GM19025 (cell line): ENCODE results near the gene SRCIN1.

Experiments used
- ATAC-seq: cut with Tn5 transposase; IDR thresholded peaks from one replicate; pipeline ENCODE4 v1.9.1; 2021; ENCODE audit warnings: mild to moderate bottlenecking, low read depth, moderate library complexity; ENCODE audit not compliant: unreplicated experiment

Gene SRCIN1

DNA sequence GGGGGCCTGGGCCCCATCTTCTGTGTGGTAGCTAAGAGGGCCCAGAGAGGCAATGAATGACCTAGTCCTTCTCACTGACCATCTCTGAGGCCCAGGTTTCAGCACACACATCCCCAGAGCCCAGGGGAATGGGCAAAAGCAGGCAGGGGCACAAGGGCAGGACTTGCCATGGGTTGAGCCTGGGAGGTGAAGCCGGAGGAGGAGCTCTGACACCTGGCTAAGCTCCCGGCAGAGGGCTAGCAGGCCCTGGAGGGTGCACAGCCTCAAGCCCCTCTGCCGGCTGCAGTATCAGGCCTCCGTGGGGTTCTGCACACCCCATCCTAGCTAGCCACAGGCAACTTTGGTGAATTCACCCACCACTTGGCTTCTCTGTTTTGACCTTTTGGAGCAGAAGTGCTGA, 5.3 kb downstream of the SRCIN1 start:
- ATAC-seq, result no peak

DNA sequence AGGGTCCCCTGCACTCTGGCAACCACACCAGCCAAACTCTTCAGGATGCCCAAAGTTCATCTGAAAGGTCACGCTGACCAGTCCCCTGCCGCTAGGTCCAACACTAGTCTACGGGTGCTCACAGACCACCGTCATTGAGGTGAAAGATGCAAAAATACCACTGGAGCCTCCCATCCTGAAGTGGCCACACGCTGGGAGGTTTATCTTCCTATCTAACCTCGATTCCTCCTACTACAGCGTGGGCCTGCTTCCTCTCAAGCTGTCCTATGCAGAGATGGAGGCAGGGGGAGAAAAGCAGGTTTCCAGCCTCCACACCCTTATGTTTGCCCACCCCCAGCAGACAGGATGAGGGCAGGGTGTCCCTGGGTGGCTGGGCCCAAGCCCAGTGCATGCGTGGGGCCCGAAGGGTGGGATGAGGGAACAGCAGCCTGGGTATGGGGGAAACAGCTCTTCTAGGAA, 6.3 kb downstream of the SRCIN1 start:
- ATAC-seq, result no peak

DNA sequence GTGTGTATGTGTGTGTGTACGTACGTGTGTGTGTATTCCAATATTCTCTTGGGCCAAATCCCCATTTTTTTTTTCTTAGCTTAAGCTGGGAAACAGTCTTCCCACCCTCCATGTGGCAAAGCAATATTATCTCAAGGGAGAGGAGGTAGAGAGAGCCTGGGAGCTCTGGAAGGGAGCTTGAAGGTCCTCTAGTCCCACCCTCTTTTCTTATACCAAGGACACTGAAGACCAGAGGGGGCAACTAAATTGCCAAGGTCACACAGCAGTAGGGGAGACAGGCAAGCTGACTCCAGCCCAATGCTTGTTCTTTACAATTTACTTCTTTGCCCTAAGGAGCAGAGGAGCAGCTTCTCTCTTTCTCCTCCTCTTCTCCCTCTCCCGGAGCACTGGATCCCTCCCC, 6.8 kb downstream of the SRCIN1 start:
- no peak for ATAC-seq

DNA sequence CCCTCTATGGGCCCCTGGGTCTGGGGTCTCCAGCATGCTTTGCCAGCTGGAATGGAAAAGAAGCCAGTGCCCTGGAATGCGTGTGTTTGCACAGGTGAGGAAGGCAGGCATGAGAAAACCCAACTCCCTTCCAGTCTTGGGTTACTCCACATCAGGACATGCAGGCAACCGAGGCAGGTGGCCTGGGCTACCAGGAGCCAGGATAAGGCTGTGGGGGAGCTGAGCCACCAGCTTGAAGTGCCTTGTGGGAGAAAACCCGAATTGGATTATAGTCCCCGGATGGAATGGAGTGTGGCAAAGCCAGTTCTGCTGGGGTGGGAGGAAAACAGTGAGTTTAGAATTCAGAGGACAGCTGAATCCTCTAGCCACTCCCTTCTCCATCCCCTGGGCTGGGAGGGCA, 7.2 kb downstream of the SRCIN1 start:
- ATAC-seq, result no peak

DNA sequence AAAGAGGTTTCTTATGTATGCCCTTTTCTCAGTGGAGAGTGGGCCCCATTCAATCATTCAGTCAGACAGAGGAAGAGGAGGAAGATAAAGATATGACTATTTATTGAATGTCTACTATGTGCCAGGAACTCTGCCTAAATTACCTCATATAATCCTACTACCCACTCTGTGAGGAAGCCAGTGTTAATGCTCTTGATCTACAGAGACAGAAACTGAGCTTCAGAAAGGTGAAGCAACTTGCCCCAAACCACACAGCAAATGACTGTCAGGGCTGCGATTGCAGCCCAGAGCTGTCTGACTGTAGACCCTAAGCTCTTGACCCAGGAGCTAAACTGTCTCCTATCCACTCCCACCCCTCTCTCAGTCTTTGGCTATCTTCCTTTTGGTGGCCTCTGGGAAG, 8.4 kb downstream of the SRCIN1 start:
- ATAC-seq, result no peak

DNA sequence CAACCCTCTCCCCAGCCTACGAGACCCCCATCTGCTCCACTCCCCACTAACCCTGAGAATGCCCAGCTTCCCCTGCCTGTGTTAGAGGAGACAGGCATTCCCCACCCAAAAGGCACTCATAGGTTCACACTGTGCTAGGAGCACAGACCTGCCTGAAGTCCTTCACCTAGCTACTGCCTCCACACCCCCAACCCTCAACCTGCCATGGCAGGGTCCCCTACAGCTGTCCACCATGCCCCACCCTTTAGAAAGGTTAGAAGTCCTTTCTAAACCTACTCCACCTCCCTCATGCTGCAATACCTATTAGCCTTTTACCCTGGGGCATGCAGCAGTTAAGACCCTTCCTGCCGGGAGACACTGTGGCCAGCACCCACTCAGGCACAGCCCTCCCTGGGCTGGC, 9.1 kb downstream of the SRCIN1 start:
- ATAC-seq, result no peak

DNA sequence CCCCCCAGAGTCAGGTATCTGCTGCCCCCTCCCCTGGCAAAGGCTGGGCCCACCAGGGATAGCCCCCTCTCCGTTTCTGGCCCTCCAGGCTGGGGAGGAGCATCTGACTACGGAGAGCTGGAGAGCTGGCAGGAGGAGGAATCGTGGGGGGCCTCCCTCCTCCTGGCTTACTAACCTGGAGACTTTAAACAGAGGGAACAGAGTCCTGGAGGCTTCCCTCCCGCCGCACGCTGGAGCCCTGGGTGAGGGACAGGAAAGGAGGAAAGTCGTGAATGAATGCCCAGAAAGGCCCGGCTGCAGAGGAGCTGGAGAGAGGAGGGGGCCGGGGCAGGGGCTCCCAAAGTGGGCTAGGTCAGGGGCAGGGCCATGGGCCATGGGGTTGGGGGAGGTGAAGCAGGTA, 9.9 kb downstream of the SRCIN1 start:
- no peak for ATAC-seq

DNA sequence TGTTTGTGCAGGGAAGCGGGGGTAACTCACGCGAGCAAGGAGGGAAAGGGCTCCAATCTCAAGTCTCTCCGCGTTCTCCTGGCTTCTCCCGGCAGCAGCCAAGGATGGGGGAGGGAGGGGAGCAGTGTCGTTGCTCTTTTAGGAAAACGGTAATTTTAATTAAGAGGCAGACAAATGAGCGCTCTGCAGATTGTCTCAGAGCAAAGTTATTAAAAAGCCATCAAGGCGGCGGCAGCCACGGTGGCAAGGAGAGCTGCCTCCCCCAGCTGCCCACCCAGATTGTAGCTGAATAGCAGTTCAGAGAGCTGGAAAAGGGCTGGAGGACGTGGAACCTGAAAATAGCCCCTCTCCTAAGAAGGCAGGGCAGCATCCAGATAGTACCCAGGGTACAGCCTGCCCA, 11.6 kb downstream of the SRCIN1 start:
- ATAC-seq, result no peak

DNA sequence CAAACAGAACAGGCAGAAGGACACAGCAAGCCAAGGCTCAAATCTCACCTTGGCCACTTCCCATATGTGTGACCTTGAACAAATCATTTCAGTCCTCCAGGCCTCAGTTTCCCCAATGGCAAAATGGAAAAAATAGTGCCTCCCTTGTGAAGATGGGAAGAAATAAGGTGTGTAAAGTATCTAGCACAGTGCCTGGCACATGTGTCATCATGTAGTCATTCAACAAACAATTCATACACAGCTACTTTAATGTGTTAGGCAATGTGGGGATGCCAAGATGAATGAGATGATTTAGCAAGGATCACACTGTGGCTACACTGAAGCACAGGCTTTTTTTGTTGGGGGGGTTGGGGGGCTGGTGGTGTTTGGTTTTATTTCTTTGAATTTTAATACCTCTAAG, 13.3 kb downstream of the SRCIN1 start:
- ATAC-seq, result no peak

DNA sequence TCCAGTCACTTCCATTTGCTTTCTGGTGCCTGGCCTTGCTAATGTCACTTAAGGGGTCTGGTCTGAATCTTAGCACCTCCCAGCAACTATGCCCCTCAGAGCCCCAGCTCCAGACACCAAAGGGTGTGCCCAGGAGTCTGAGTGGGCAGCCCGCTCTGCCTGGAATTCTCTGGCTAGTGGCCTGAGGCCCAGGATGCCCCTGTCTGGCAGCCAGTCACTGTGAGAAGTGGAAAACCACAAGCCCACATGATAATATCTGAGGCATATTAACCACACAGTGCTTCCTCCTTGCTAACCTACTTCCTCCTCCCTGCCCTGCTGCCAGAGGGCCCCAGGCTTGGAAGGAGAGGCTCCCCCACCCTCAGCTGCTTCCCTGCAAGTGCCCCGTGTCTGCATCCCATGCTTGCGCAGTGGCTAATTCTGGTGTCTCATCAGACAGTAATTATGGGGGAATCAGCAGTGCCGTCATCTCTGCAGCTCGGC, 14.0 kb downstream of the SRCIN1 start:
- ATAC-seq, result no peak

DNA sequence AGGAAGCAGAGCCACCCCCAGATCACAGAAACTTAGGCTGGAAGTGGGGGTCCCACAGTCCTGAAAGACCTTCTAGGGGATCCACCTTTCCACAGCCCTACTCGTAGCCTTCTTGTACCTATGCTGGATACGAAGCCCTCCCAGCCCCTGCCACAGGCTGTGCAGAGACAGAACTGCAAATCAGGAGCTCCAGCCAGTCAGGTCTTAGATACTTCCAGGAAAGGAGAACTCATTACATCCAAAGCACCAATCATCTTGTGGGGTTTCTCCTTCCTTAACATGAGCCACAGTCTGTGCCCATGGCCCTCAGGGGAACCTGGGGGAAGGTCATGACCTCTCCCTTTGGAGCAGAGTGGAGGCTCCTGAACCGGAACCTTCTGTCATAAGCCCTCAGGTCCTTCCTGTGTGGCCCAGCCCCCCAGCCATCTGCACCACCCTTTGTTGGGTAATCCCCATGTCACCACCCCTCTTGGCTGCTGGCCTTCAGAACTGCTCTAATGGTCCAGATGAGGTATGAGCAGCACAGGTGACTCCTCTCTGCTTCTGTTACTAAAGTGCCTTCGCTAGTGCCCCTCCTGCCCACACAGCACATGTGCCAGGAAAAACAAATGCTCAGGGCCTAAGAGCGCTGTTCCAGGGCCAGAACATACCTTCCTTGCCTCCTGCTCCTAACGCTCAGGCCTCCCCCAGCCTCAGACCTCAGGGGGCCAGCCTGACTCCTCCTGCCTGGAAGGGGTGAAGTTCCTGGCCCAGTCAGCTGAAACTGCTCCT, 14.6 kb downstream of the SRCIN1 start:
- peak; percentile 55 for ATAC-seq

DNA sequence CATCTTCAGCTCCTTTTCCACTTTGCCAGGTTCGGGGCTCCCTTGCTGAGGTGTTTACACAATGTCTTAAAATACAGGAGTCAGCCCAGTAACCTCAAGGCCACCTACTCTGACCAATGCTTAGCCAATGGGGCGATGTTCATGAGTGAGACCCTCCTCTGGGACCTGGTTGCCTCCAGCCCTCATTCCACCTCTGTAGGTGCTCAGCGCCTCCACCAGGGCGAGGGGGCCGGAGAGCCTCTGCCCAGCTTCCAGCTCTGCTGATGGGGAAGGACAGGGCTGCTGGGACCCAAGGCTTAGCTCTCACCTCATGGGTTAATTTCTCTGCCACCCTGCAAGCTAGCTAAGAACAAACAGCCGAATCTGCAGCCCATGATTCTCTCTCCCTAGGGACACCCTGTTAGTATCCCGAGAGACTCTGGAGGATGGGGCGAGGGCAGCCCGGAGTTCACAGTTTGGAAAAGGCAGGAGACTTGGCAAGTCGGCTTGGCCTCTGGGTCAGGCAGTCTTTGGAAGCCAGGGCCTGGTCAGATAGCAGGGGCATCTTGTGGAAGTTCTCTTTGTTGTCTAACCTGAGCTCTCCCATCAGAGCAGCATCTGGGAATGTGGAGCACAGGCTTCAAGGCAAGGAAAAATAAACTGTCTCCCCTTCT, 16.2 kb downstream of the SRCIN1 start:
- ATAC-seq, result no peak

DNA sequence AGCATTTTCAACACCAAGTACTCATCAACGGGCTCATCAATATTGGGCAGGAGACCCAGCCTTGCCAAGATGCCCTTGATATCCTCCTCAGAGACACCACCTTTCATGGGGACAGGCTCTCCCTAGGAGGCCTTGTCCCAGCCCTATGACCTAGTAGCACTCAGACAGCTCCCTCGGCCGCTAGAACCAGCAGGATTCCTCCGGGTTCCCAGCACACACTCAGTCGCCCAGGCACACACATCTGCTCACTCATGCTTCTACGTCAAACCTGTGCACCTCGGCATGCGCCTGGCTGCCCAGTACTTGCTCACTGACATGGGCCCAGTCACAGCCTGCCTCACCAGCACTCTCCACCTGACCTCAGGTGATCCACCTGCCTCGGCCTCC, 17.0 kb downstream of the SRCIN1 start:
- ATAC-seq, result no peak

DNA sequence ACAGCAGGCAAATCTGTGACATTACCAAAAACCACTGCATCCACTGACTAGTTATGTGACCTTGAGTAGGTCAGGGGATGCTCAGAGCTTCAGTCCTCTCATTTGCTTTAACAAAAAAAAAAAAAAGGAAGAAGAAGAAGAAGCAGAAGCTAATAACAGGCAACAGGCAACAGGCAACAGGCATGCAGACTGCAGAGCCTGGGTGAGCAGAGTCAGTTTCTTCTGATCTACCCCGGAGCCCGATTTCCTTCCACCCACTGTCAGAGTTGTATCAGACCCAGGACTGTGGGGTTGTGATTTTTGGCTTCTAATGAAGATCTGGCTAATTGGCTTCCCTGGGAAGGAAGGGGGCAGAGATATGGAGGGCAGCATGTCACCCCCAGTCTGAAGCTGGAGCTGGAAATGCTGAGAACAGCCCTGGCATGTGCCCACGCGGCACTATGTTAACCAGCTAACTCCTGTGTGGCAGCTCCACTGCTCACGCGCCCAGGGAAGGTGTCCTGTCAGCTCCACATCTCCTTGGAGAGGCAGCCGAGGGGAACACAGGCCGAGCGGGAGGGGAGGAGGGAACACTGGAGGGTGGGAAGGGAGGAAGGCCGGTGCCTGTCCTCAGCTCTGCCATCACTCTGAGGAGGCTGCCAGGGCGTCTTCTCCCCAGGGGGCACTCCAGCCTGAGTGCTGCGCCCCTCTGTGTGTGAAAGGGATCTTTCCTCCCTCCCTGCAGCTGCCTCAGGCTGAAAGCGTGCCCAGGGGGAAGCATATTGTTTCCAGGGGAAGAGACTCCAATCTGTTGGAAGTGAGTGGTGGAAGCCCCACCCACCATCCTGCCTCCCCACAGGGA, 17.6 kb downstream of the SRCIN1 start:
- no peak for ATAC-seq

DNA sequence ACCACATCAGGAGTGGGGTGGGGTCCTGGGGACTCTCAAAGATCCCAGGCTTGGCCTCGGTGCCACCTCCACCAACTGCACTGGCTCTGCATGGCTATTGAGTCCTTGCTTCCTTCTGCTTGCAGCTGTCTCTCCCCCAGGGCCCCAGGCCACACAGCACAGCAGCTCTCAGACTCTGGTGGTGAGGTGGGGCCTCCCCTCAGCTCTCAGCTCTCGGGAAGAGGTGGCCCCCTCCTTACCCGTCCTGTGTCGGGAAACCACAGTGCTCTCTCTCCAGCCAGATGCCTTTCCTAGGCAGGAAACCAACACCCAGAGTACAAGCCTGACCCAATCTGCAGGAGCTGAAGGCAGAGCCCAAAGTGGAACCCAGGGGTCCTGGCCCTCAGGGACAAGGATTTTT, 18.5 kb downstream of the SRCIN1 start:
- ATAC-seq, result no peak

DNA sequence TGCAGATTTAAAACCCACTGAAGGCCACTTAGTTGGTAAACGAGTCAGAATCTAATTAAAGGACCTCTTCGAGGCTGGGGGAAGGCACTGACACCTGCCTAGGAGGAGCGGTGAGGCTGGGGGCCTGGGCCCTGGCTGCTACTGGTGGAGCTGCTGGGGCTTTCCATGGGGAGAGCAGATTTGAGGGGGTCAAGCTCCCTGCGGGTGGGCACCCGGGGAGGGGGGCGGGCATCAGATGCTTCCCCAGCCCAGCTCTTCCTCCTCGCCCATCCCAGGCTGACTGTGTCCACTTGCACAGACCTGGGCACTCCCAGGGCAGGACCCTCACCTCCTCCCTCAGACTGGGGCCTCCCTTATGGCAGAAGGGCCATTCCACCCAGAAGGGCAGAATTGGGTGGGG, 19.0 kb downstream of the SRCIN1 start:
- ATAC-seq, result no peak

DNA sequence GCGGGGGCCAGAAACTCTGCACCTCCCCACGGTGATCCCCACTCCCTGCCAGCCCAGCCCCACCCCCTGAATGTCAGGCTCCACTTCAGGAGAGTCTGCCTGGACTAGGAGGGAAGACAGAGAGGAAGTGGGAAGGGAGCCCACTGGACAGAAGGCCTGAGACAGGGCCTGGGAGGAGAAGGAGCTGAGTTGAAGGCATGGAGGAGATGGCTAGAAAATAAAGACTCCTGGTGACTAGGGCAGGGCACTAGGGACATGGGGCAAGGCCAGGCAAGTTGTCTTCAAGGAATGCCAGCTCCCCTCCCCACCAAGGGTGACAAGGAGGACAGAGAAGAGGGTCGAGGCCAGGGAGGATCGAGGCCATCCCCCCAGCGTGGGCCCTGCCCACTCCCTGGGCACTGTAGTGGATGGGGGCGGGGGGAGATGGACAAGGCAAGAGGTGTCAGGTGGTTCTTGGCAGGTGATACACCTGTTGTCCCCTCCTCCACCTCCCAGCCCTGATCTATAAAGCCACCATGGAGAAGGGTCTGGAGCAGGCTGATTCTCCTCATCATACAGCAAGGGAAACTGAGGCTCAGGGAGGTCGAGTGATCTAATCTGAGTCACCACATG, 19.7 kb downstream of the SRCIN1 start:
- ATAC-seq, result no peak

DNA sequence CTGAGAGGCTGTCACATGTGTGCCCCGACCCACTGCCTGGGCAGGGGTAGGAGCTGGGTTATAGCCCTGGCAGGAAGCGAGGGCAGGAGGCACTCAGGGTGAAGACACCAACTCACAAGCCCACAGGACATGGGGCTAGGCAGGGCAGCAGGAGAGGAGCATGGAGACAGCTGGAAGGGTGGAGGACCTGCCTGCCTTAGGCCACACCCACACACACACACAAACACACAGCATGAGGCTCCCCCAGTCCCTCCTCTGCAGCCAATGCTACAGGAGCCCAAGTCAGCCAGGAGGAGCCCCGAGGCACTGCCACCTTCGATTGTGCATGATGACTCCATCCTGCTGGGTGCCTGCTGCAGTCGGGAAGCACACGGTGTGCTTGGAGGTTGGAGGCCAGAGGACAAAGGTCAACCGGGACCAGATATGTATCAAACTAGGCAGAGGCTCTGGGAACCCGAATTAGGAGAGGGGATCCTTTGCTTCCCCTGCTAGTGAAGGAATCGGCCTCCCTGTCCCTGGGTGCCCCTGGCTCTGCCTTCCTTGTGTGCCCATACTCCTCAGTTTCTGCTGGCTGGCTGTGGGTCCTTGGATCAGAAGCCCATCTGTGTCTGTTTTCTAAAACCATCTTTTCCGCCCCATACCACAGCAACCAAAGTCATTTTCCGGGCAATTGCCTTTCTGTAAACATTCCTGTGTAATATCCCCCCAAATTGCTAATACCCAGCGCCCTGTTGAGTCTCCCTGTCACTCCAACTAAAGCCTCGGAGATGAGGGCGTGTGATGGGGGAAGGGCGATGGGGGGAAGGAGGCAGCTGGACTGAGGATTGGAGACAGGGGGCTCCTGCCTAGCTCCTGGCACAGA, 20.5 kb downstream of the SRCIN1 start:
- ATAC-seq, result no peak

DNA sequence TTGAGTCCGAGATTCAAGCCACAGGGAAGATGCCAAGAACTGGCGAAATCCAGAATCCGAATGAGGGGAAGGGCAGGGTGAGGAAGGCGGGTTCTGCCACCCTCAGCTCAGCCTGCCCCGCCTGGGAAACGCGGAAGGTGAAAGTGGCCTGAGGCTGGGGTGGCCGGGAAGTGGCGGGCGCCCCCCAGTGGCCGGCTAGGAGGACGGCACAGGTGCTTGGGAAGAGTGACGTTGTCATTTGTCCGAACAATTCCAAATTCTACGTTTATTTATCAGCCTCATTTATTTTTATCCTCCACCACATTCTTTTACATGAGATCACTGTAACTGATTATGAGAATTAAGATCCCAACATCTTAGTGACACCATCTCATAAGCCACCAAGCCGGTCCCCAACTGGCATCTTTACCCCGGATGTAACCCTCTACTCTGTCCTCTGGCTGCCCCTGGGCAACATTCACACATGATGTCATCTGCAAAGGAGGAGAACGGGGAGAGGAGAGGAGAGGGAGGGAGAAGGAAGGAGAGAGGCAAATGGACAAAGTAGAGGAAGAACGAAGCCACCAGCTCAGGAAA, 21.3 kb downstream of the SRCIN1 start:
- no peak for ATAC-seq
